HG03103 (cell line): ENCODE results near the gene BNC2.
"Not testable (repeated sequence)": the region's sequence is repeated elsewhere in the genome, so short reads cannot be mapped to it uniquely, and the experiment has no call there.

Source experiments
- ATAC-seq: cut with Tn5 transposase; IDR thresholded peaks from one replicate; pipeline ENCODE4 v1.9.1; 2021; ENCODE audit warnings: low read depth; ENCODE audit not compliant: unreplicated experiment

BNC2 gene

DNA sequence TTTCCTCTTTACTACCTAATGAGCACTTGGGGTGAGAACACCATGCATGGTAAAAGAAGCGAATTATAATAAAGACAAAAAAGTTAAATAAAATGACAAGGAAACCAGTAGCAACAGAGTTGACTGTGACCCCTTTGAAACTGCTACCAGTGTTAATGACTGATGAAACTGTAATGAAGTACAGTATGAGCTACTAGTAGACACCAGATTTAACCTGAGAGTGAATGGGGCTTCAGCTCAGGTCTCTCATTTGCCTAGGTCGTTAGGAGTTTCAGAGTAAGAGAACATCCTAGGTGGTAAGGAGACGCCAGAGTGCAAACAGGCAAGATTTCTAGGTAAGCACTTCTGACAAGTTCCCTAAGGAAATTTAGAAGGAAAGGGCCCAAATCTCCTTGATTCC, 346.4 kb downstream of the BNC2 start:
- ATAC-seq: no peak

DNA sequence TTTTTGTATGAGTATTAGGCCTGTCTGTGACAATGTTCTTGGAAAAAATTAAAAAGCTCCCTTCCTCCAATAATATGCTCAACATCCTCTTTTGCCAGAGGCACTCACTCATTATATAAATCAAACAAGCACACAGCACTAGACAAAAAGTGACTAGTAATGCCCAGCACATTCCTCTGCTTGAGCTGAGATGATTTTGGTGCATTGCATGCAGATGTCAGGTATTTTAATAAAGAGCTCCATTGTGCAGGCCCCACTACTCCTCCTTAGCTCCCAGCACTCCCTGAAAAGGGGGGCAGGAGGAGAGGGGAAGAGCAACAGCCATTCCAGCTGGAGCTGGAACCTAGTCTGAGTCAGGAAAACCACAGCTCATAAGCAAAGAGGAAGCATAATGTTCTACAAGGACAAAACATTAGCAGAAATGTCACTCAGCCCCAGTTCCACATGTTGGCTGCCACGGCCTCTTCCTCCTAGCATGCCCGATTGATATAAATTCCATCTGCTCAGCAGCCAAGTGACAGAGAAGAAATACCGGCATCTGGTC, 348.5 kb downstream of the BNC2 start:
- ATAC-seq: no peak

DNA sequence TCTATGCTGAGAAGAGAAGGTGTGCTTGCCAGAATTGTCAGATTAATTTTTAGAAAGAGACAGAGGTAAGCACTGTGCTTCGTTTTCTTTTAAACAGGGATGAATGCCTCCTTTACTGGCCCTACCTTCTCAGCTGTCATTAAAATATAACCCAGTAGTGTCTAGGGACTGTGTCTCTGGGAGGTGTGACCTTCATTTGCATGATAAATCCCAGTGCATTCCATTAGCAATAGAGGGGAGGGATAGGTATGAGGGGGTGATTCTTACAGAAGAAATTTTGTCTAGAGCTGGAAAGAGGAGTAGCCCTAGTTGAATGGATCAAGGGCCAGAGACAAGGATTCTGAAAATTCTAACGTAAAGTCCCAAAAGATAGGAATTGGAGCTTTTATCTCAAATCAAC, 351.5 kb downstream of the BNC2 start:
- no peak for ATAC-seq

DNA sequence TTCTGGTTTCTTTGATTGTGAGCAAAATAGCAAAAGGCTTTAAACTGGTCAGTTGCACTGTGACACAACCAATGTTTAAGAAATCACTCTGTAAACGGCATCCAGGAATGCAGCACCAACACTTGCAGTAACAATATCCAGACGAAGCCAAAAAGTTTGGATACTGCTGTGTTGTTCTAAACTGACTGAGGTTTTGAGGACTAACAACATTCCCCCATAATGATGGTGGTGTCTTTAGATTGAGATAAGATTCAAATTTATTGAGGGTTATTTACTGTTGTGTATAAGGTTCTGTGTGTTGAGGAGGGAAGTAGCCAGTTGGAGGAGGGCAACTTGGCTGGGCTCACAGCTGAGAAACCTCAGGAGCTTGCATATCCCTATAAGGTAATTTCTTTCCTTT, 353.6 kb downstream of the BNC2 start:
- ATAC-seq: no peak

DNA sequence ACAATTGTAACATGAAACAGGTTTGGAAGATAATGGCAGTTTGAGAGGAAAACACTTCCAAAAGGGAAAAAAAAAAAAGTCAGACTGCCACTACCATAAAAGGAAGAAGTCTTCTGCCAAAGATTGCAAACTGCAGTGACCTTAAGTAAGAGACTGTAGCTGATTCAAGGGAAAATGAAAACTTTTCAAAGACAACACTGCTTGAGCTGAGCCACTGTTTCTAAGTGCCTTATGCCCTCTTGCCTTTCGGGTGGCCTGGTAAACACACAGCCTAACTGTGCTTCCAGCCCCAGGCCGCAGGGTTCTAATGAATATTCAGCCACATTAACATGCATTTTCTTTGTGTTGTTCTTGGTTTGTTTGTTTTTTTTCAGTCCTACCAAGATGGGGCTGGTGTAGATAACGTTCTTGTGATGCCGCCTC, 354.6 kb downstream of the BNC2 start:
- no peak for ATAC-seq

DNA sequence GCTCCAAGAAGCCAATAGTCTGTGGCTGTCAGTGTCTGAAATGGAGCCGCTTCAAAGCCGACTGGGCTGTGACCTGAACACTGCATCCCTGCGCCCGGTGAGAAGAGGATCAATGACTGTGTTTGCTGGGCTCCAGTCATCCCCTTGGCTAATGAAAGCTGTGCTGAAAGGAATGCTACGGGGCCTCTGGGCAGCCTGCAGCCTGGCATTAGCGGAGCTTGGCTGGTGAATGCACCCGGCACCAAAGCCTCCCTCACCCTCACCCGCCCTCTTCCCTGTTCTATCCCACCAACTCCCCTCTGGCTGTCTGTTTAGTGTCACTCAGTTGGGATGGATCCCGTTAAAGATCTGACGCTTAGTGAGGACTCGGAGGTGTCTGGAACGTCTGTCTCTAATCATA, 355.3 kb downstream of the BNC2 start:
- ATAC-seq: no peak

DNA sequence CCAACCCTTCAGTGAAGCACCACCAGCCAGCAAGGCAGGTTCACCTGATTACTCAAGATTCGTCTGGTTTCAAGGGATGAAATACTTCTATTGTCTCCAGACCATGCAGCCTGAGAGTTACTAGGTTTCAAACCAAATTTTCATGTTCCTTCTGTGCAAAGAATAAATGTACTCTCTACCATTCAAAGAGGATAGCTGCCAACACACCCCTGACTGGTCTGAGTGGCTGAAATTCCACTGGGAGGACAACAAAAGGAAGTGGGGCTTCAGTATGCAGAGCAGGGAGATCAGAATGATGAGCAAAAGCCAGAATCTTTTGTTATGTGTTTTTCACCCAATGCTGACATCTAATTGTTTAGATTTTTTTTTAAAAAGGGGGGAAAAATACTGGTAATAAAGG, 356.3 kb downstream of the BNC2 start:
- ATAC-seq: no peak

GRCh38 chr9:16512281-16512680, 358.2 kb downstream of the BNC2 start:
- ATAC-seq: no peak

DNA sequence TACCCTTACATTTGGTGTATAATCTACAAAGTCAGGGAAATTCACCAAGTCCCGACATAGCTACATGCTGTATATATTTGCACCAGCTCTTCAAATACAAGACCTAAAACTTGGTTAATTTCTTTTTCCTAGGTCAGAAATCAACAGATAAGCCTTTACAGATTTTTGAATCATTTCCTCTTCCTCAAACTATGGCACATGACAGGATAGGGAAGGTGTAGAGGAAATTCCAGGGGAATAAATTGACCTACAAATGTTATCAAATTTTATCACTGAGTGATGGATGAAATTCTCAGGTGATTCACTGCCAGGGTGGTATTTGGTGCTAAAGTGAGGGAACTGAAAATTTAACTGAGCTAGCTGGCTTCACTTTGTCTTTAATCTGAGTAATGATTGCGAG, 360.0 kb downstream of the BNC2 start:
- ATAC-seq: no peak

GRCh38 chr9:16509997-16510396, 360.5 kb downstream of the BNC2 start:
- ATAC-seq: no peak

GRCh38 chr9:16505199-16505598, 365.3 kb downstream of the BNC2 start:
- ATAC-seq: no peak

GRCh38 chr9:16501726-16502125, 368.7 kb downstream of the BNC2 start:
- ATAC-seq: no peak

- no peak for ATAC-seq
These were observed 369.3 kb downstream of the BNC2 start for GRCh38 chr9:16501141-16501540.

DNA sequence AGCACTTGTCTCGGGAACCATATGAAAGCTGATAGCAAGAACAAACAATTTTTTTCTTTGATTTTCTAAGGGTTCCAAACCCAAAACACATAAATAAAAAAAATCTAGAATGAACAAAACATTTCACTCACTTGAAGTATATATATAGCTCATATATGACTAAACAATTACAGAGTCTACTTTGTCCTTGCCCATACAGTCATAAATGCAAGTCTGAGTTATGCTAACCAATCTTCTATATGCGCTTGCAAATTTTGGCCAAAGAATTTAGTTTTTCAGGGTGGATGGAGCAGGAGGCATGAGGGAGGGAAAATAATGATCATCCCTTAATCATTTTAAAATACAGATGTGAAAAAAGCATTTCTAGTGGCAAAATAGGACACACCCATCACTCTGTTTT, 370.1 kb downstream of the BNC2 start:
- ATAC-seq: no peak

GRCh38 chr9:16499892-16500291, 370.6 kb downstream of the BNC2 start:
- ATAC-seq: no peak

- no peak for ATAC-seq
These were observed 373.6 kb downstream of the BNC2 start for GRCh38 chr9:16496908-16497307.

GRCh38 chr9:16487915-16488314, 382.6 kb downstream of the BNC2 start:
- ATAC-seq: no peak

GRCh38 chr9:16485575-16486321, 384.7 kb downstream of the BNC2 start:
- no peak for ATAC-seq

- no peak for ATAC-seq
These were observed 385.3 kb downstream of the BNC2 start for GRCh38 chr9:16485160-16485559.

DNA sequence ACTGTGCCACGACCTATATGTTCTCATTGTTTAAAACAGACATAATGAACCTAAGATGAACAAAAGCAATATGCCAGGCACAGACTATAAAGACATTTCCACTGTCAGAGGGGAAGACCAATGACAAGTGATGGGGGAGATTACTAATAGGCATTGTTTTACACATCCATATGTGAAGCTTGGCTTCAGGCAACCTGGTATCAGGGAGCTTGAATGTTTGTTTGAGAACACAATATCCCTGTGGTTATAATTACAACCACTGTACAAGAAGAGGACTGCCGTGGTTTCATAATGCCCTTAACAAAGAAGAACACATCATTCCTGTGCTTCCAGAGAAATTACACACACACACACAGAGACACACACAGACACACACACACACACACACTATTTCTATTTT, 385.7 kb downstream of the BNC2 start:
- no peak for ATAC-seq

GRCh38 chr9:16484180-16484579, 386.3 kb downstream of the BNC2 start:
- no peak for ATAC-seq

DNA sequence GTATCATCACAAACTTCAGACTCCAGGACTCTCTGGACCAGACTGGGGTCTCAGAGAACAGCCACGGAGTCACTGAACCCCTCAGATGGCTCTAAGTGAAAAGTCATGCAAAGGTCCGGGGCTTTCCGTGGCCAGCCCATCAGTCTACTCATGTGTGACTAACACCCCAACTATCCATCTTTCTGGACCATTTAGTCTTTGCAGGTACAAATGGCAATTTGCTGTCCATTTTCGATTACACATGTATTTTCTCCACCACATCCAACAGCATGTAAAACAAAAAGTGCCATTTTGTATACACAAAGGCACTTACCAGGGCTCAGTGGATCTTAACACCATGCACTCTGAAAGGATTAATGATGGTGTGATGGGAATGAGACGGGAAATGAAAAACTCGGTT, 387.7 kb downstream of the BNC2 start:
- ATAC-seq: no peak

DNA sequence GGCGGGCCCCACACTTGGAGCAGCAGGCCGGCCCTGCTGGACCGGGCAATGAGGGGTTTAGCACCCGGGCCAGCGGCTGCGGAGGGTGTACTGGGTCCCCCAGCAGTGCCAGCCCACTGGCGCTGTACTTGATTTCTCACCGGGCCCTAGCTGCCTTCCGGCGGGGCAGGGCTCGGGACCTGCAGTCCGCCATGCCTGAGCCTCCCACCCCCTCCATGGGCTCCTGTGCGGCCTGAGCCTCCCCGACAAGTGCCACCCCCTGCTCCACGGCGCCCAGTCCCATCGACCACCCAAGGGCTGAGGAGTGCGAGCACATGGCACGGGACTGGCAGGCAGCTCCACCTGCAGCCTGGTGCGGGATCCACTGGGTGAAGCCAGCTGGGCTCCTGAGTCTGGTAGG, 389.9 kb downstream of the BNC2 start:
- not testable (repeated sequence) for ATAC-seq
